Measurements from ENCODE around the gene RAX. TPM values are rescaled to one million over a fixed set of nuclear protein-coding genes. Genes with fewer than 3 reads are reported as not detected.

Gene RAX
- total RNA-seq, 1 experiment from 2014 or later, result 0.37 TPM

DNA sequence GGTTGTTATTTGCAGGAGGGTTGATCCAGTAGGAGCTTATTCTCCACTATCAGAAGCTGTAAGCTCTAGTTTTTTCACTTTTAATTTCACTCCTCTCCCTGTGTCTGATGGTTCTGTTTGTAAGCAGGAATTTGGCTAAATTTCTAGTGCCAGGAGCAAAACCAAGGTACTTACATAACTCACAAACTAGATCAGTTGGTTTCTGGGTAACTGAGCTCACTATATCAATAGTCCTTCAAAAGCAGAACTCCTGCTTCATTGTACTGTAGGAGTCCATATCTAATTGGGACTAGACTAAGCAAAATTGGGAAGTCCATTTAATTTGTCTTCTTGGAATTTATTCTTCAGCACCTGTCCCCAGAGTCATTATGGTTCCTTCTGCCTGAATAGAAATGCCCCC lies 20.1 kb upstream of the RAX start:
- Mint-ChIP-seq H3K4me3 (no peak overlapping the region), H3K9me3 (no peaks in the 10 kb centered on the region), H3K4me1 (peaks cover 3 to 10% of the 10 kb centered on the region in 2 experiments), H3K27me3 (ENCODE audit: low read depth) (peaks cover 50% of the 10 kb centered on the region), H3K27ac (no peak overlapping the region), H3K36me3 (ENCODE audit: insufficient read depth in 1 of 3, low read depth in 3 of 3) (no peaks in the 10 kb centered on the region)
- Histone ChIP-seq H4K91ac (ENCODE audit: insufficient read length, low read depth, low read length) (no peak overlapping the region), H3K9me3 (ENCODE audit: control insufficient read depth, low read depth, low read length) (no peaks in the 10 kb centered on the region), H3K23me2 (ENCODE audit: insufficient read length, low read depth, low read length, poor library complexity, severe bottlenecking) (no peaks in the 10 kb centered on the region), H2AFZ (ENCODE audit: low read length) (no peak overlapping the region), H3K27me3 (ENCODE audit: insufficient read depth, low read length) (no peaks in the 10 kb centered on the region), H2BK120ac (ENCODE audit: low read depth, low read length, poor library complexity, severe bottlenecking) (no peak overlapping the region), H4K8ac (replicated peaks; ENCODE audit: insufficient read length, low read depth, low read length) (no peak overlapping the region), H3K4me1 (ENCODE audit: insufficient read depth, low read length) (no peaks in the 10 kb centered on the region), H3K9ac (ENCODE audit: extremely low read depth, insufficient read length, low read length) (no peak overlapping the region), H4K5ac (ENCODE audit: insufficient read length, low read depth, low read length) (no peak overlapping the region), H3K27ac (ENCODE audit: insufficient read length, low read depth, low read length) (no peak overlapping the region), H3K56ac (ENCODE audit: insufficient read length, low read depth, low read length) (no peak overlapping the region), H3K79me2 (ENCODE audit: insufficient read depth, low read length) (no peaks in the 10 kb centered on the region), H3K18ac (ENCODE audit: insufficient read length, low read depth, low read length) (no peak overlapping the region), H3K79me1 (ENCODE audit: insufficient read depth, low read depth, low read length, poor library complexity, severe bottlenecking) (no peaks in the 10 kb centered on the region), H3K14ac (ENCODE audit: insufficient read depth, low read length) (no peak overlapping the region), H2BK5ac (ENCODE audit: insufficient read length, low read length) (no peak overlapping the region), H3K23ac (ENCODE audit: insufficient read length, low read depth, low read length) (no peak overlapping the region), H4K20me1 (ENCODE audit: control insufficient read depth, insufficient read depth, insufficient read length) (no peaks in the 10 kb centered on the region), H3K4ac (ENCODE audit: low read depth, low read length) (no peak overlapping the region), H2AK5ac (ENCODE audit: insufficient read length, low read length) (no peak overlapping the region), H2BK15ac (ENCODE audit: low read depth, low read length) (no peak overlapping the region), H3T11ph (ENCODE audit: low read length) (no peak overlapping the region), H2BK12ac (ENCODE audit: insufficient read length, low read depth, low read length) (no peak overlapping the region), H3K4me2 (ENCODE audit: insufficient read depth, insufficient read length, low read length) (no peak overlapping the region), H2BK20ac (ENCODE audit: low read depth, low read length, poor library complexity, severe bottlenecking) (no peak overlapping the region)
- TF ChIP-seq, protein P1, sequence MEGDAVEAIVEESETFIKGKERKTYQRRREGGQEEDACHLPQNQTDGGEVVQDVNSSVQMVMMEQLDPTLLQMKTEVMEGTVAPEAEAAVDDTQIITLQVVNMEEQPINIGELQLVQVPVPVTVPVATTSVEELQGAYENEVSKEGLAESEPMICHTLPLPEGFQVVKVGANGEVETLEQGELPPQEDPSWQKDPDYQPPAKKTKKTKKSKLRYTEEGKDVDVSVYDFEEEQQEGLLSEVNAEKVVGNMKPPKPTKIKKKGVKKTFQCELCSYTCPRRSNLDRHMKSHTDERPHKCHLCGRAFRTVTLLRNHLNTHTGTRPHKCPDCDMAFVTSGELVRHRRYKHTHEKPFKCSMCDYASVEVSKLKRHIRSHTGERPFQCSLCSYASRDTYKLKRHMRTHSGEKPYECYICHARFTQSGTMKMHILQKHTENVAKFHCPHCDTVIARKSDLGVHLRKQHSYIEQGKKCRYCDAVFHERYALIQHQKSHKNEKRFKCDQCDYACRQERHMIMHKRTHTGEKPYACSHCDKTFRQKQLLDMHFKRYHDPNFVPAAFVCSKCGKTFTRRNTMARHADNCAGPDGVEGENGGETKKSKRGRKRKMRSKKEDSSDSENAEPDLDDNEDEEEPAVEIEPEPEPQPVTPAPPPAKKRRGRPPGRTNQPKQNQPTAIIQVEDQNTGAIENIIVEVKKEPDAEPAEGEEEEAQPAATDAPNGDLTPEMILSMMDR (conservative IDR thresholded peaks at IDR 0.05), result no peak
- no peak for DNase-seq
